Smooth muscle cell of the brain vasculature (primary cell): ENCODE data around the gene SUSD1.

Source experiments
- DNase-seq: peaks from one replicate; pipeline ENCODE4 v3.0.0-alpha.2; 2012; ENCODE audit warnings: low read depth, low spot score

The SUSD1 gene

GRCh38 chr9:112069318-112070169, 105.6 kb downstream of the SUSD1 start:
- no peak for DNase-seq

GRCh38 chr9:112065806-112066606, 109.1 kb downstream of the SUSD1 start:
- DNase-seq = no peak

- no peak for DNase-seq
These were observed 110.2 kb downstream of the SUSD1 start for GRCh38 chr9:112064871-112065270.

GRCh38 chr9:112063586-112063985, 111.5 kb downstream of the SUSD1 start:
- DNase-seq = no peak

- no peak for DNase-seq
These were observed 111.9 kb downstream of the SUSD1 start for GRCh38 chr9:112063151-112063550.

- DNase-seq = no peak
These were observed 113.9 kb downstream of the SUSD1 start for GRCh38 chr9:112061152-112061740.

- DNase-seq = no peak
These were observed 115.2 kb downstream of the SUSD1 start for GRCh38 chr9:112059966-112060320.

- DNase-seq = no peak
These were observed 115.7 kb downstream of the SUSD1 start for GRCh38 chr9:112059145-112059965.

GRCh38 chr9:112056996-112057395, 118.1 kb downstream of the SUSD1 start:
- DNase-seq = no peak

- no peak for DNase-seq
These were observed 120.2 kb downstream of the SUSD1 start for GRCh38 chr9:112054916-112055315.

- DNase-seq = no peak
These were observed 123.3 kb downstream of the SUSD1 start for GRCh38 chr9:112051812-112052211.

GRCh38 chr9:112050544-112051475, 124.3 kb downstream of the SUSD1 start:
- DNase-seq = no peak

GRCh38 chr9:112049811-112050516, 125.1 kb downstream of the SUSD1 start:
- no peak for DNase-seq

- no peak for DNase-seq
These were observed 126.0 kb downstream of the SUSD1 start for GRCh38 chr9:112048924-112049691.

- DNase-seq = no peak
These were observed 127.5 kb downstream of the SUSD1 start for GRCh38 chr9:112047538-112048066.

- no peak for DNase-seq
These were observed 128.9 kb downstream of the SUSD1 start for GRCh38 chr9:112046181-112046580.

- DNase-seq = no peak
These were observed 130.2 kb downstream of the SUSD1 start for GRCh38 chr9:112044881-112045280.

- no peak for DNase-seq
These were observed 130.9 kb downstream of the SUSD1 start for GRCh38 chr9:112044186-112044585.

- DNase-seq = no peak
These were observed 131.7 kb downstream of the SUSD1 start for GRCh38 chr9:112043423-112043822.
